ENCODE measurements around the gene ORAI3. TPM values are rescaled to one million over a fixed set of nuclear protein-coding genes. Genes with fewer than 3 reads are reported as not detected.

ORAI3 gene
- total RNA-seq, 6 donors from 2014 or later: 22.2 to 33.9 (median 28.4) TPM

DNA sequence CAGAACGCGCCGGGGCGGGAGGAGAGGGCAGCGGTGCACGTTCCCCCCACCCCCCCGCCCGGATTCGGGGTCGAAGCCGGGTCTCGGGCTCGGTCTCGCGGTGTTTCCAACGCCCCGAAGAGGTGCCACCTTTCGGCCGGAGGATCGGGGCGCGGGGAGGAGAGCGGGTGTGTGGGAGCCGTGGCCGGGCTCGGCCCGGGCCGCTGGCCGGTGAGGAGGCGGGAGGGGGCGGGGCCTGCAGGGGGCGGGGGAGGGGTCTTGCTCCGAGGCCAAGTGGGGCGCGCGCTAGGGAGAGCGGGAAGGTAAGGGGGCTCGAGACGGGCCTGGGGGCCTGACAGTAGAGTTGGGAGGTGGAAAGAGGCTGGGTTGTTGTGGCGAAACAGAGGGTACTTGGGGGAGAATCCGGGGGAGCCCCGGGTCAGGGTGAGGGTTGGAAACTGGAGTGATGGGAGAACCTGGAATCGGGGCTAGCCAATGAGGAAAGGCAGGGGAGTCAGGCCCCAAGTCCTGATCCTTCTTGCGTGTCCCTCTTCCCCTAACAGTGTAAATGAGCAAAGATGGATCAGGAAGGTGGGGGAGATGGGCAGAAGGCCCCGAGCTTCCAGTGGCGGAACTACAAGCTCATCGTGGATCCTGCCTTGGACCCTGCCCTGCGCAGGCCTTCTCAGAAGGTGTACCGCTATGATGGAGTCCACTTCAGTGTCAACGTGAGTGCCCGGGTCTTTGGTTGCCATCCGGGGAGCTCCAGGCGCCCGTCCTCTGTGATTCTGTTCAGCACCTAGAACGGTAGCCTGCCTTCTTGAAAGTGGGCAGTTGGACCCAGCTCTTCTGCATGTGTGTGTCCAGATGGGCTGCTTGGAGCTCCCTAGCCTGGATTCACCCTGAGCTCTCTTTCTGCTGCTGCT is 9.6 kb downstream of the ORAI3 start:
- DNase-seq (peak in 1 of 2 donors; percentile 43), ATAC-seq (ENCODE audit: low FRiP score in 2 of 2) (peak in 1 of 2 donors; percentile 25)
- Histone ChIP-seq H3K4me1 (peaks cover 13 to 37% (median 19%) of the 10 kb centered on the region in 4 donors), H3K27me3 (no peaks in the 10 kb centered on the region), H3K9me3 (no peaks in the 10 kb centered on the region), H3K27ac (peak overlapping the region; percentile 95 to 98 (median 96)), H3K4me3 (peak overlapping the region; percentile 63 to 98 (median 95)), H3K36me3 (peaks cover 28 to 48% (median 38%) of the 10 kb centered on the region in 4 donors)
- TF ChIP-seq CTCF (IDR thresholded peaks at IDR 0.05) (no peak), POLR2A (IDR thresholded peaks at IDR 0.05) (no peak), EP300 (IDR thresholded peaks at IDR 0.05) (no peak), POLR2AphosphoS5 (IDR thresholded peaks at IDR 0.05) (no peak)
- WGBS, 2 donors: 14 to 22% methylated on average over 33 to 38 of the region's 55 CpGs

DNA sequence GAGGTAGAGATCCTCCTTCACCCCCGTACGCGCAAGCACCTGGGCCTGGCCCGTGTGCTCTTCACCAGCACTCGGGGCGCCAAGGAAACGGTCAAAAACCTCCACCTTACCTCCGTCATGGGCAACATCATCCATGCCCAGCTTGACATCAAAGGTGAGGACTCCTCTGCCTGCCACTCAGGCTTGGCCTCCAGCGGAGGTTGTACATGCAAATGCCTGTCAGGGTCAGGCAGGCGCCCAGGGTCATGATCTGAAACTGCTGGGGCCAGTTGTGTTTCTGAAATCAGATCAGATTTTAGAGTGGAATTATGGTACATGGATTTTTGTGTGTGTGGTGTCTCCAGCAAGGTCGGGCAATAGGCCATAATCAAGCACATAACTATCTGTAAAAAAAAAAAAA is 12.5 kb downstream of the ORAI3 start:
- TF ChIP-seq CTCF (IDR thresholded peaks at IDR 0.05) (no peak), POLR2A (IDR thresholded peaks at IDR 0.05) (no peak), EP300 (IDR thresholded peaks at IDR 0.05) (no peak), POLR2AphosphoS5 (IDR thresholded peaks at IDR 0.05) (no peak)
- WGBS, 2 donors: 93 to 99% methylated on average over 11 of the region's 11 CpGs
- H3K4me3 ChIP-seq: no peak overlapping the region
- peaks cover 13 to 29% (median 17%) of the 10 kb centered on the region in 4 donors for H3K4me1 ChIP-seq
- no peaks in the 10 kb centered on the region for H3K9me3 ChIP-seq
- ATAC-seq (ENCODE audit: low FRiP score in 2 of 2) (no peak), DNase-seq (no peak)
- peaks cover 55 to 74% (median 68%) of the 10 kb centered on the region in 4 donors for H3K36me3 ChIP-seq
- H3K27ac ChIP-seq: no peak overlapping the region
- H3K27me3 ChIP-seq: no peaks in the 10 kb centered on the region

DNA sequence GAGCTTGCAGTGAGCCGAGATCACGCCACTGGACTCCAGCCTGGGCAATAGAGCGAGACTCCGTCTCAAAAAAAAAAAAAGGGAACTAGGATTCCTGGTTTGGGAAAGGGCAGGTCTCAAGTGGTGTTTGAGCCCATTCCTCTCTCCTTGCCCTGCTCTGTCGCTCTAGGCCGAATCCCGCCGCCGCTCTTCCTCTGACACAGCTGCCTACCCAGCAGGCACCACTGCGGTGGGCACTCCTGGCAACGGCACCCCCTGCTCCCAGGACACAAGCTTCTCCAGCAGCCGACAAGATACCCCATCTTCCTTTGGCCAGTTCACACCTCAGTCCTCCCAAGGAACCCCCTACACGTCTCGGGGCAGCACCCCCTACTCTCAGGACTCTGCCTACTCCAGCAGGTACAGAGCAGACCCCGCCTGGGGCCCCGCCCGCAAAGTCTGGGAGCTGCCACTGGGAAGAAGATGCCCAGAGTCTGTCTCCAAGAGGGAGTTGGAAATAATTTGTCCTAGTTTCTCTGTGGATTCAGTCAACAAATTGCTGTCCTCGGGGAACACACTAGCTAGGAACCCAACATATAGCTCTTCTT is 15.2 kb downstream of the ORAI3 start:
- 91 to 97% methylated on average over 14 to 18 of the region's 18 CpGs for WGBS, 2 donors

GRCh38 chr16:30964574-30965226 is 15.8 kb downstream of the ORAI3 start:
- DNase-seq: no peak
- no peak for ATAC-seq (ENCODE audit: low FRiP score in 2 of 2)

More for the DNA sequence above, 15.2 kb downstream of the ORAI3 start:
- Histone ChIP-seq H3K9me3 (no peaks in the 10 kb centered on the region), H3K4me1 (peaks cover 3 to 13% (median 4%) of the 10 kb centered on the region in 4 donors), H3K4me3 (no peak overlapping the region), H3K27me3 (no peaks in the 10 kb centered on the region), H3K36me3 (peaks cover 69 to 100% (median 89%) of the 10 kb centered on the region in 4 donors), H3K27ac (no peak overlapping the region)
- ATAC-seq (ENCODE audit: low FRiP score in 2 of 2) (no peak), DNase-seq (peak in 1 of 2 donors; percentile 67)
- TF ChIP-seq CTCF (IDR thresholded peaks at IDR 0.05) (no peak), POLR2A (IDR thresholded peaks at IDR 0.05) (no peak), POLR2AphosphoS5 (IDR thresholded peaks at IDR 0.05) (no peak), EP300 (IDR thresholded peaks at IDR 0.05) (no peak)

More at GRCh38 chr16:30964574-30965226, 15.8 kb downstream of the ORAI3 start:
- no peak for TF ChIP-seq EP300 (IDR thresholded peaks at IDR 0.05)
- no peak for TF ChIP-seq CTCF (IDR thresholded peaks at IDR 0.05)
- Histone ChIP-seq H3K4me1 (peaks cover 0 to 6% (median 0%) of the 10 kb centered on the region in 4 donors), H3K9me3 (no peaks in the 10 kb centered on the region), H3K4me3 (no peak overlapping the region), H3K27ac (no peak overlapping the region), H3K27me3 (no peaks in the 10 kb centered on the region), H3K36me3 (peaks cover 76 to 100% (median 91%) of the 10 kb centered on the region in 4 donors)
- WGBS, 2 donors: 86 to 87% methylated on average over 31 to 32 of the region's 33 CpGs

Data from upper lobe of left lung (tissue), 6 donors.